WTC11 (cell line): ENCODE results near the gene RELCH.

Source experiments
- CREM ChIP-seq: sonication (generic); formaldehyde crosslinking; IDR thresholded peaks from 2 replicates; pipeline ENCODE4 v1.8.1; 2022; ENCODE audit warnings: mild to moderate bottlenecking, missing genetic modification reagents, moderate library complexity
- ELF4 ChIP-seq: sonication (generic); formaldehyde crosslinking; IDR thresholded peaks from 2 replicates; pipeline ENCODE4 v1.8.1; 2022; ENCODE audit warnings: low read depth, mild to moderate bottlenecking, moderate library complexity, missing genetic modification reagents
- GABPB1 ChIP-seq: sonication (generic); formaldehyde crosslinking; IDR thresholded peaks from 2 replicates; pipeline ENCODE4 v1.8.1; 2023; ENCODE audit warnings: mild to moderate bottlenecking, missing genetic modification reagents
- TEAD4 ChIP-seq: sonication (generic); formaldehyde crosslinking; IDR thresholded peaks from 2 replicates; pipeline ENCODE4 v1.8.0; 2022; ENCODE audit warnings: mild to moderate bottlenecking, missing genetic modification reagents
- TF ChIP-seq, protein P1 (sequence below): fragments of 200-600 bp; IDR thresholded peaks from 2 replicates; pipeline ENCODE4 v1.8.0; 2022; ENCODE audit warnings: antibody characterized with exemption
- TF ChIP-seq, protein P2 (sequence below): sonication (generic); formaldehyde crosslinking; IDR thresholded peaks from 2 replicates; pipeline ENCODE4 v1.8.0; 2023; ENCODE audit warnings: missing genetic modification reagents, mild to moderate bottlenecking, borderline replicate concordance
- TF ChIP-seq, protein P3 (sequence below): sonication (generic); formaldehyde crosslinking; IDR thresholded peaks from 2 replicates; pipeline ENCODE4 v1.8.1; 2023; ENCODE audit warnings: mild to moderate bottlenecking, moderate library complexity, missing genetic modification reagents
- TF ChIP-seq, protein P4 (sequence below): sonication (generic); formaldehyde crosslinking; IDR thresholded peaks from 2 replicates; pipeline ENCODE4 v1.8.1; 2023; ENCODE audit warnings: mild to moderate bottlenecking, missing genetic modification reagents

DNA sequence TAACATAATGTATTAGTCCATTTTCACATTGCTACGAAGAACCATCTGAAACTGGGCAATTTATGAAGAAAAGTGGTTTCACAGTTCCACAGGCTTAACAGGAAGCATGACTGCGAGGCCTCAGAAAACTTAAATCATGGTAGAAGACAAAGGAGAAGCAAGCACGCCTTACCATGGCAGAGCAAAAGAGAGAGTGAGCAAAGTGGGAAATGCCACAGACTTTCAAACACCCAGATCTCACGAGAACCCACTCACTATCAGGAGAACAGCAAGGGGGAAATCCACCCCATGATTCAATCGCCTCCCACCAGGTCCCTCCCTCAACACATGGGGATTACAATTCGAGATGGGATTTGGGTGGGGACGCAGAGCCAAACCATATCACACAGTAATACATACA lies 22.7 kb upstream of the RELCH start:
- TF ChIP-seq, protein P1, sequence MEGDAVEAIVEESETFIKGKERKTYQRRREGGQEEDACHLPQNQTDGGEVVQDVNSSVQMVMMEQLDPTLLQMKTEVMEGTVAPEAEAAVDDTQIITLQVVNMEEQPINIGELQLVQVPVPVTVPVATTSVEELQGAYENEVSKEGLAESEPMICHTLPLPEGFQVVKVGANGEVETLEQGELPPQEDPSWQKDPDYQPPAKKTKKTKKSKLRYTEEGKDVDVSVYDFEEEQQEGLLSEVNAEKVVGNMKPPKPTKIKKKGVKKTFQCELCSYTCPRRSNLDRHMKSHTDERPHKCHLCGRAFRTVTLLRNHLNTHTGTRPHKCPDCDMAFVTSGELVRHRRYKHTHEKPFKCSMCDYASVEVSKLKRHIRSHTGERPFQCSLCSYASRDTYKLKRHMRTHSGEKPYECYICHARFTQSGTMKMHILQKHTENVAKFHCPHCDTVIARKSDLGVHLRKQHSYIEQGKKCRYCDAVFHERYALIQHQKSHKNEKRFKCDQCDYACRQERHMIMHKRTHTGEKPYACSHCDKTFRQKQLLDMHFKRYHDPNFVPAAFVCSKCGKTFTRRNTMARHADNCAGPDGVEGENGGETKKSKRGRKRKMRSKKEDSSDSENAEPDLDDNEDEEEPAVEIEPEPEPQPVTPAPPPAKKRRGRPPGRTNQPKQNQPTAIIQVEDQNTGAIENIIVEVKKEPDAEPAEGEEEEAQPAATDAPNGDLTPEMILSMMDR: no peak
- no peak for TF ChIP-seq TEAD4 (CRISPR knock-in tag)
- TF ChIP-seq, protein P2, sequence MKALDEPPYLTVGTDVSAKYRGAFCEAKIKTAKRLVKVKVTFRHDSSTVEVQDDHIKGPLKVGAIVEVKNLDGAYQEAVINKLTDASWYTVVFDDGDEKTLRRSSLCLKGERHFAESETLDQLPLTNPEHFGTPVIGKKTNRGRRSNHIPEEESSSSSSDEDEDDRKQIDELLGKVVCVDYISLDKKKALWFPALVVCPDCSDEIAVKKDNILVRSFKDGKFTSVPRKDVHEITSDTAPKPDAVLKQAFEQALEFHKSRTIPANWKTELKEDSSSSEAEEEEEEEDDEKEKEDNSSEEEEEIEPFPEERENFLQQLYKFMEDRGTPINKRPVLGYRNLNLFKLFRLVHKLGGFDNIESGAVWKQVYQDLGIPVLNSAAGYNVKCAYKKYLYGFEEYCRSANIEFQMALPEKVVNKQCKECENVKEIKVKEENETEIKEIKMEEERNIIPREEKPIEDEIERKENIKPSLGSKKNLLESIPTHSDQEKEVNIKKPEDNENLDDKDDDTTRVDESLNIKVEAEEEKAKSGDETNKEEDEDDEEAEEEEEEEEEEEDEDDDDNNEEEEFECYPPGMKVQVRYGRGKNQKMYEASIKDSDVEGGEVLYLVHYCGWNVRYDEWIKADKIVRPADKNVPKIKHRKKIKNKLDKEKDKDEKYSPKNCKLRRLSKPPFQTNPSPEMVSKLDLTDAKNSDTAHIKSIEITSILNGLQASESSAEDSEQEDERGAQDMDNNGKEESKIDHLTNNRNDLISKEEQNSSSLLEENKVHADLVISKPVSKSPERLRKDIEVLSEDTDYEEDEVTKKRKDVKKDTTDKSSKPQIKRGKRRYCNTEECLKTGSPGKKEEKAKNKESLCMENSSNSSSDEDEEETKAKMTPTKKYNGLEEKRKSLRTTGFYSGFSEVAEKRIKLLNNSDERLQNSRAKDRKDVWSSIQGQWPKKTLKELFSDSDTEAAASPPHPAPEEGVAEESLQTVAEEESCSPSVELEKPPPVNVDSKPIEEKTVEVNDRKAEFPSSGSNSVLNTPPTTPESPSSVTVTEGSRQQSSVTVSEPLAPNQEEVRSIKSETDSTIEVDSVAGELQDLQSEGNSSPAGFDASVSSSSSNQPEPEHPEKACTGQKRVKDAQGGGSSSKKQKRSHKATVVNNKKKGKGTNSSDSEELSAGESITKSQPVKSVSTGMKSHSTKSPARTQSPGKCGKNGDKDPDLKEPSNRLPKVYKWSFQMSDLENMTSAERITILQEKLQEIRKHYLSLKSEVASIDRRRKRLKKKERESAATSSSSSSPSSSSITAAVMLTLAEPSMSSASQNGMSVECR: no peak
- TF ChIP-seq GABPB1 (CRISPR knock-in tag): no peak
- TF ChIP-seq, protein P3, sequence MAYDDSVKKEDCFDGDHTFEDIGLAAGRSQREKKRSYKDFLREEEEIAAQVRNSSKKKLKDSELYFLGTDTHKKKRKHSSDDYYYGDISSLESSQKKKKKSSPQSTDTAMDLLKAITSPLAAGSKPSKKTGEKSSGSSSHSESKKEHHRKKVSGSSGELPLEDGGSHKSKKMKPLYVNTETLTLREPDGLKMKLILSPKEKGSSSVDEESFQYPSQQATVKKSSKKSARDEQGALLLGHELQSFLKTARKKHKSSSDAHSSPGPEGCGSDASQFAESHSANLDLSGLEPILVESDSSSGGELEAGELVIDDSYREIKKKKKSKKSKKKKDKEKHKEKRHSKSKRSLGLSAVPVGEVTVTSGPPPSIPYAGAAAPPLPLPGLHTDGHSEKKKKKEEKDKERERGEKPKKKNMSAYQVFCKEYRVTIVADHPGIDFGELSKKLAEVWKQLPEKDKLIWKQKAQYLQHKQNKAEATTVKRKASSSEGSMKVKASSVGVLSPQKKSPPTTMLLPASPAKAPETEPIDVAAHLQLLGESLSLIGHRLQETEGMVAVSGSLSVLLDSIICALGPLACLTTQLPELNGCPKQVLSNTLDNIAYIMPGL (CRISPR knock-in tag): no peak
- TF ChIP-seq, protein P4, sequence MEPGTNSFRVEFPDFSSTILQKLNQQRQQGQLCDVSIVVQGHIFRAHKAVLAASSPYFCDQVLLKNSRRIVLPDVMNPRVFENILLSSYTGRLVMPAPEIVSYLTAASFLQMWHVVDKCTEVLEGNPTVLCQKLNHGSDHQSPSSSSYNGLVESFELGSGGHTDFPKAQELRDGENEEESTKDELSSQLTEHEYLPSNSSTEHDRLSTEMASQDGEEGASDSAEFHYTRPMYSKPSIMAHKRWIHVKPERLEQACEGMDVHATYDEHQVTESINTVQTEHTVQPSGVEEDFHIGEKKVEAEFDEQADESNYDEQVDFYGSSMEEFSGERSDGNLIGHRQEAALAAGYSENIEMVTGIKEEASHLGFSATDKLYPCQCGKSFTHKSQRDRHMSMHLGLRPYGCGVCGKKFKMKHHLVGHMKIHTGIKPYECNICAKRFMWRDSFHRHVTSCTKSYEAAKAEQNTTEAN (CRISPR knock-in tag): no peak
- TF ChIP-seq CREM (CRISPR knock-in tag): no peak
- TF ChIP-seq ELF4 (CRISPR knock-in tag): no peak
